Tibial nerve (tissue), 3 donors: ENCODE data around the gene NINJ1.

Experiments
- POLR2A ChIP-seq, 2 donors: fragments of 450-650 bp; IDR thresholded peaks; one replicate each; pipeline ENCODE4 v1.6.1; 2017; ENCODE audit warnings: antibody characterized with exemption in 2 of 2, mild to moderate bottlenecking in 2 of 2, moderate library complexity in 2 of 2
- TF ChIP-seq, protein P1 (sequence below), 5 experiments: fragments of 200-600 bp in 3 of 5; fragments of 450-650 bp in 2 of 5; sonication (generic) in 3 of 5; IDR thresholded peaks; one replicate each; pipeline ENCODE4 v1.5.1; 2016 to 2019; ENCODE audit warnings: antibody characterized with exemption in 5 of 5, mild to moderate bottlenecking in 3 of 5, moderate library complexity in 2 of 5

DNA sequence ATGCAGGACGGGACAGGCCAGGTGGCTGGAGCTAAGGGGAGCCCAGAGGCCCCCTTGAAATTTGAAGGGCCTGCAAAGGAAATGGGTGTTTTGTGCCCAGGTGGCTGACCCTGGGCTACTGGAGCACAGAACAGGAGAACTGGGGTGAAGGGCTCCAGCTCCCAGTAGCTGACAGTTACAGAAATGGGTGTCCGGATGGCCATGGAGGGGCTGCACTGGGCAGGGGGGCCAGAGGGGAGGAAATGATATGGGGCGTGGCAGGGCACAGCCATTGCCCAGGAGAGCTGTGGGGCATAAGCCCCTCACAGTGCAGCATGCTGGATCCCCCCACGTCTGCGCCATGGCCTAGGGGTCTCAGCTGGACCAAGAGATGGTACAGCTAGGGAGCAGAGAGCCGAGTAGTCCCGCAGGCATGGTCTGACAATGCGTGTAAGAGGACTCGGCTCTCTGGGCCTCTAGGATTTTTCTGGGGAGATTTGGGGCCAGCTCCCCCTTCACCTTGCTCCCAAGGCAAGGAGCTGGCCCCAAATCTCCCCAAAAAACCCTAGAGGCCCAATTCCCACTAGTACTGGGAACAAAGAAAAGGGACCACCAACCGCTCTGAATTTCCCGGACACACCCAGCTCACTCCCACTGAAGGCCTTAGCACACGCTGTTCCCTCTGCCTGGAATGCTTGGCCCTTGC, 45.9 kb downstream of the NINJ1 start:
- TF ChIP-seq, protein P1, sequence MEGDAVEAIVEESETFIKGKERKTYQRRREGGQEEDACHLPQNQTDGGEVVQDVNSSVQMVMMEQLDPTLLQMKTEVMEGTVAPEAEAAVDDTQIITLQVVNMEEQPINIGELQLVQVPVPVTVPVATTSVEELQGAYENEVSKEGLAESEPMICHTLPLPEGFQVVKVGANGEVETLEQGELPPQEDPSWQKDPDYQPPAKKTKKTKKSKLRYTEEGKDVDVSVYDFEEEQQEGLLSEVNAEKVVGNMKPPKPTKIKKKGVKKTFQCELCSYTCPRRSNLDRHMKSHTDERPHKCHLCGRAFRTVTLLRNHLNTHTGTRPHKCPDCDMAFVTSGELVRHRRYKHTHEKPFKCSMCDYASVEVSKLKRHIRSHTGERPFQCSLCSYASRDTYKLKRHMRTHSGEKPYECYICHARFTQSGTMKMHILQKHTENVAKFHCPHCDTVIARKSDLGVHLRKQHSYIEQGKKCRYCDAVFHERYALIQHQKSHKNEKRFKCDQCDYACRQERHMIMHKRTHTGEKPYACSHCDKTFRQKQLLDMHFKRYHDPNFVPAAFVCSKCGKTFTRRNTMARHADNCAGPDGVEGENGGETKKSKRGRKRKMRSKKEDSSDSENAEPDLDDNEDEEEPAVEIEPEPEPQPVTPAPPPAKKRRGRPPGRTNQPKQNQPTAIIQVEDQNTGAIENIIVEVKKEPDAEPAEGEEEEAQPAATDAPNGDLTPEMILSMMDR (IDR thresholded peaks at IDR 0.05), result no peak
- TF ChIP-seq POLR2A (IDR thresholded peaks at IDR 0.05), result no peak
